ENCODE results near the gene CRACR2A.

GRCh38 chr12:3755898-3756297 is 3.0 kb upstream of the CRACR2A start:
- TF ChIP-seq REST (IDR thresholded peaks at IDR 0.05; ENCODE audit: insufficient replicate concordance, low read depth) = no peak
- TF ChIP-seq CTCF (IDR thresholded peaks at IDR 0.05; ENCODE audit: insufficient read depth, low read length) = no peak
- TF ChIP-seq SPI1 (IDR thresholded peaks at IDR 0.05; ENCODE audit: borderline replicate concordance, low read depth) = no peak
